Trophoblast cell (in vitro differentiated cells and primary cell): ENCODE measurements around the gene IFNLR1.

Experiments used
- DNase-seq, 2 donors: peaks; one replicate each; pipeline ENCODE4 v3.0.0-alpha.2; 2016
- H2AFZ ChIP-seq: 2 replicates; pipeline ENCODE4 v1.6.1; 2013; ENCODE audit warnings: low read length, moderate library complexity, mild to moderate bottlenecking; ENCODE audit not compliant: insufficient read depth, poor library complexity
- H2AK5ac ChIP-seq: 2 replicates; pipeline ENCODE4 v1.6.1; 2013; ENCODE audit warnings: mild to moderate bottlenecking, low read length
- H2BK120ac ChIP-seq: 2 replicates; pipeline ENCODE4 v1.6.1; 2013; ENCODE audit warnings: low read length, mild to moderate bottlenecking, moderate library complexity; ENCODE audit not compliant: insufficient read depth, poor library complexity
- H2BK12ac ChIP-seq: 2 replicates; pipeline ENCODE4 v1.6.1; 2013; ENCODE audit warnings: mild to moderate bottlenecking, low read length, moderate library complexity
- H2BK5ac ChIP-seq: 2 replicates; pipeline ENCODE4 v1.6.1; 2013; ENCODE audit warnings: low read length, low read depth, moderate library complexity, mild to moderate bottlenecking; ENCODE audit not compliant: poor library complexity
- H3K14ac ChIP-seq: 2 replicates; pipeline ENCODE4 v1.6.1; 2013; ENCODE audit warnings: mild to moderate bottlenecking, low read length
- H3K18ac ChIP-seq: 2 replicates; pipeline ENCODE4 v1.6.1; 2013; ENCODE audit warnings: mild to moderate bottlenecking, low read length
- H3K23ac ChIP-seq: 2 replicates; pipeline ENCODE4 v1.6.1; 2013; ENCODE audit warnings: low read length
- H3K27ac ChIP-seq: 2 replicates; pipeline ENCODE4 v1.5.1; 2013; ENCODE audit warnings: low read depth, mild to moderate bottlenecking, inconsistent platforms, low read length, moderate library complexity
- H3K27me3 ChIP-seq: 2 replicates; pipeline ENCODE4 v1.6.1; 2013; ENCODE audit warnings: inconsistent platforms, mild to moderate bottlenecking, low read length, moderate library complexity; ENCODE audit not compliant: insufficient read depth
- H3K36me3 ChIP-seq, 2 experiments: 1 replicate in 1 of 2; 2 replicates in 1 of 2; pipeline ENCODE4 v1.6.1; 2013; ENCODE audit warnings: low read length in 2 of 2, mild to moderate bottlenecking in 2 of 2, moderate library complexity in 1 of 2; ENCODE audit not compliant: insufficient read depth in 2 of 2, control insufficient read depth in 1 of 2
- H3K4ac ChIP-seq: 2 replicates; pipeline ENCODE4 v1.6.1; 2013; ENCODE audit warnings: low read depth, mild to moderate bottlenecking, low read length, moderate library complexity
- H3K4me1 ChIP-seq, 2 experiments: 1 replicate in 1 of 2; 2 replicates in 1 of 2; pipeline ENCODE4 v1.6.1; 2013; ENCODE audit warnings: low read length in 2 of 2, mild to moderate bottlenecking in 2 of 2, moderate library complexity in 1 of 2; ENCODE audit not compliant: insufficient read depth in 2 of 2, control insufficient read depth in 1 of 2
- H3K4me2 ChIP-seq: 2 replicates; pipeline ENCODE4 v1.6.1; 2013; ENCODE audit warnings: inconsistent platforms, mild to moderate bottlenecking, low read length, moderate library complexity
- H3K4me3 ChIP-seq: 2 replicates; pipeline ENCODE4 v1.5.1; 2013; ENCODE audit warnings: mild to moderate bottlenecking, low read depth, low read length, inconsistent platforms
- H3K79me1 ChIP-seq: one replicate; pipeline ENCODE4 v1.6.1; 2013; ENCODE audit warnings: low read length
- H3K79me2 ChIP-seq: 2 replicates; pipeline ENCODE4 v1.6.1; 2013; ENCODE audit warnings: low read length, mild to moderate bottlenecking; ENCODE audit not compliant: control insufficient read depth, insufficient read depth, poor library complexity
- H3K9ac ChIP-seq: 2 replicates; pipeline ENCODE4 v1.6.1; 2013; ENCODE audit warnings: mild to moderate bottlenecking, low read length
- H3K9me3 ChIP-seq: 2 replicates; pipeline ENCODE4 v1.6.1; 2013; ENCODE audit warnings: low read depth, mild to moderate bottlenecking, control low read depth, inconsistent platforms, low read length; ENCODE audit not compliant: insufficient read depth
- H4K12ac ChIP-seq: 2 replicates; pipeline ENCODE4 v1.6.1; 2013; ENCODE audit warnings: low read depth, mild to moderate bottlenecking, low read length, moderate library complexity
- H4K8ac ChIP-seq: 2 replicates; pipeline ENCODE4 v1.6.1; 2013; ENCODE audit warnings: low read depth, mild to moderate bottlenecking, low read length, moderate library complexity
- H4K91ac ChIP-seq: one replicate; pipeline ENCODE4 v1.6.1; 2013; ENCODE audit warnings: low read depth, mild to moderate bottlenecking, low read length, moderate library complexity
- whole genome bisulfite sequencing: extraction: QIAGEN DNeasy Blood & Tissue Kit; methylation state at CpG from one replicate; pipeline ENCODE4 v1.1.7; 2013; ENCODE audit warnings: missing lambda C conversion rate; ENCODE audit not compliant: insufficient read length, insufficient coverage; ENCODE audit errors: extremely low coverage; 5-methylcytosine and 5-hydroxymethylcytosine counted together

IFNLR1 gene

GRCh38 chr1:24202556-24202955 is 15.5 kb upstream of the IFNLR1 start:
- H2BK5ac ChIP-seq, result no peak overlapping the region
- H3K4me2 ChIP-seq, result no peak overlapping the region
- no peak overlapping the region for H3K4me3 ChIP-seq
- no peak overlapping the region for H3K18ac ChIP-seq
- no peak overlapping the region for H3K4ac ChIP-seq
- no peaks in the 10 kb centered on the region for H3K9me3 ChIP-seq
- H3K27ac ChIP-seq, result no peak overlapping the region
- H3K14ac ChIP-seq, result no peak overlapping the region
- no peak overlapping the region for H3K23ac ChIP-seq
- no peak overlapping the region for H4K8ac ChIP-seq
- H2BK120ac ChIP-seq, result no peak overlapping the region
- H3K9ac ChIP-seq, result no peak overlapping the region
- H3K27me3 ChIP-seq, result no peaks in the 10 kb centered on the region
- no peak overlapping the region for H4K12ac ChIP-seq
- WGBS, result no CpG with 5 or more reads among the region's 9 CpGs
- no peaks in the 10 kb centered on the region for H3K36me3 ChIP-seq
- H2BK12ac ChIP-seq, result no peak overlapping the region
- no peak overlapping the region for H2AFZ ChIP-seq
- H3K79me1 ChIP-seq, result no peaks in the 10 kb centered on the region
- no peak overlapping the region for H4K91ac ChIP-seq
- H3K4me1 ChIP-seq, result no peaks in the 10 kb centered on the region
- DNase-seq, result no peak
- H3K79me2 ChIP-seq, result no peaks in the 10 kb centered on the region
- no peak overlapping the region for H2AK5ac ChIP-seq

- no peaks in the 10 kb centered on the region for H3K27me3 ChIP-seq
- no peaks in the 10 kb centered on the region for H3K4me1 ChIP-seq
- no peak overlapping the region for H2BK5ac ChIP-seq
- no peak overlapping the region for H3K4me3 ChIP-seq
- H3K23ac ChIP-seq, result no peak overlapping the region
- H3K14ac ChIP-seq, result no peak overlapping the region
- WGBS, result no CpG with 5 or more reads among the region's 5 CpGs
- no peaks in the 10 kb centered on the region for H3K36me3 ChIP-seq
- H3K18ac ChIP-seq, result no peak overlapping the region
- no peaks in the 10 kb centered on the region for H3K79me1 ChIP-seq
- no peak overlapping the region for H3K4me2 ChIP-seq
- peak overlapping the region; percentile 20 for H4K8ac ChIP-seq
- H2AFZ ChIP-seq, result no peak overlapping the region
- no peaks in the 10 kb centered on the region for H3K79me2 ChIP-seq
- no peak overlapping the region for H2BK120ac ChIP-seq
- no peak overlapping the region for H3K9ac ChIP-seq
- DNase-seq, result peak; percentile 88 to 97
- no peak overlapping the region for H2BK12ac ChIP-seq
- H3K4ac ChIP-seq, result no peak overlapping the region
- H4K12ac ChIP-seq, result no peak overlapping the region
- H3K9me3 ChIP-seq, result no peaks in the 10 kb centered on the region
- H3K27ac ChIP-seq, result no peak overlapping the region
- peak overlapping the region; percentile 6 for H2AK5ac ChIP-seq
- peak overlapping the region; percentile 6 for H4K91ac ChIP-seq
Observed at GRCh38 chr1:24201941-24202440, 14.9 kb upstream of the IFNLR1 start.

- no peaks in the 10 kb centered on the region for H3K36me3 ChIP-seq
- no CpG with 5 or more reads among the region's 15 CpGs for WGBS
- H4K91ac ChIP-seq, result no peak overlapping the region
- no peak overlapping the region for H2AFZ ChIP-seq
- no peak overlapping the region for H4K8ac ChIP-seq
- no peak overlapping the region for H2BK12ac ChIP-seq
- no peak overlapping the region for H2BK120ac ChIP-seq
- no peak overlapping the region for H3K27ac ChIP-seq
- no peak overlapping the region for H3K4me2 ChIP-seq
- no peak overlapping the region for H3K9ac ChIP-seq
- H3K79me2 ChIP-seq, result no peaks in the 10 kb centered on the region
- H3K4me1 ChIP-seq, result no peaks in the 10 kb centered on the region
- H3K14ac ChIP-seq, result no peak overlapping the region
- no peak overlapping the region for H3K18ac ChIP-seq
- H3K4me3 ChIP-seq, result no peak overlapping the region
- no peak overlapping the region for H3K23ac ChIP-seq
- H2AK5ac ChIP-seq, result no peak overlapping the region
- no peaks in the 10 kb centered on the region for H3K79me1 ChIP-seq
- H4K12ac ChIP-seq, result no peak overlapping the region
- DNase-seq, result peak; percentile 37 to 77
- no peak overlapping the region for H2BK5ac ChIP-seq
- no peaks in the 10 kb centered on the region for H3K9me3 ChIP-seq
- no peaks in the 10 kb centered on the region for H3K27me3 ChIP-seq
- H3K4ac ChIP-seq, result no peak overlapping the region
Observed at GRCh38 chr1:24199291-24199900, 12.3 kb upstream of the IFNLR1 start.

- H2BK12ac ChIP-seq, result no peak overlapping the region
- no peak overlapping the region for H4K8ac ChIP-seq
- H2AK5ac ChIP-seq, result no peak overlapping the region
- no peak for DNase-seq
- no peak overlapping the region for H4K91ac ChIP-seq
- H3K79me2 ChIP-seq, result no peaks in the 10 kb centered on the region
- no peak overlapping the region for H2AFZ ChIP-seq
- no peak overlapping the region for H3K18ac ChIP-seq
- H3K14ac ChIP-seq, result no peak overlapping the region
- H3K23ac ChIP-seq, result no peak overlapping the region
- H4K12ac ChIP-seq, result no peak overlapping the region
- no peaks in the 10 kb centered on the region for H3K36me3 ChIP-seq
- H3K27me3 ChIP-seq, result no peaks in the 10 kb centered on the region
- H3K9me3 ChIP-seq, result no peaks in the 10 kb centered on the region
- H3K4me2 ChIP-seq, result no peak overlapping the region
- H3K4me3 ChIP-seq, result no peak overlapping the region
- no peaks in the 10 kb centered on the region for H3K4me1 ChIP-seq
- WGBS, result no CpG with 5 or more reads among the region's 8 CpGs
- H3K9ac ChIP-seq, result no peak overlapping the region
- no peak overlapping the region for H2BK120ac ChIP-seq
- H3K4ac ChIP-seq, result no peak overlapping the region
- no peak overlapping the region for H2BK5ac ChIP-seq
- no peak overlapping the region for H3K27ac ChIP-seq
- H3K79me1 ChIP-seq, result no peaks in the 10 kb centered on the region
Observed at GRCh38 chr1:24198766-24199165, 11.7 kb upstream of the IFNLR1 start.
